ENCODE measurements around the gene SYT2.
"Not testable (repeated sequence)": the region's sequence is repeated elsewhere in the genome, so short reads cannot be mapped to it uniquely, and the experiment has no call there.

The SYT2 gene

GRCh38 chr1:202564958-202565495 lies 145.2 kb downstream of the SYT2 start:
- no peak for DNase-seq

GRCh38 chr1:202563818-202564217 lies 146.4 kb downstream of the SYT2 start:
- no peak for DNase-seq

GRCh38 chr1:202562444-202563060 lies 147.7 kb downstream of the SYT2 start:
- no peak for DNase-seq

- no peak for DNase-seq
Measured at GRCh38 chr1:202561726-202562443, 148.4 kb downstream of the SYT2 start.

- no peak for DNase-seq
Measured at GRCh38 chr1:202561240-202561639, 149.0 kb downstream of the SYT2 start.

- DNase-seq, result not testable (repeated sequence)
Measured at GRCh38 chr1:202557662-202558061, 152.6 kb downstream of the SYT2 start.

- DNase-seq, result not testable (repeated sequence)
Measured at GRCh38 chr1:202556037-202556436, 154.2 kb downstream of the SYT2 start.

GRCh38 chr1:202554619-202555018 lies 155.6 kb downstream of the SYT2 start:
- not testable (repeated sequence) for DNase-seq

- DNase-seq, result no peak
Measured at GRCh38 chr1:202553560-202554038, 156.7 kb downstream of the SYT2 start.

GRCh38 chr1:202553078-202553477 lies 157.2 kb downstream of the SYT2 start:
- not testable (repeated sequence) for DNase-seq

- not testable (repeated sequence) for DNase-seq
Measured at GRCh38 chr1:202552615-202553014, 157.6 kb downstream of the SYT2 start.

- DNase-seq, result no peak
Measured at GRCh38 chr1:202551683-202552082, 158.6 kb downstream of the SYT2 start.

GRCh38 chr1:202550088-202550487 lies 160.2 kb downstream of the SYT2 start:
- DNase-seq, result not testable (repeated sequence)

GRCh38 chr1:202547215-202547614 lies 163.0 kb downstream of the SYT2 start:
- DNase-seq, result no peak

- DNase-seq, result not testable (repeated sequence)
Measured at GRCh38 chr1:202546796-202547195, 163.5 kb downstream of the SYT2 start.

- not testable (repeated sequence) for DNase-seq
Measured at GRCh38 chr1:202546377-202546776, 163.9 kb downstream of the SYT2 start.

GRCh38 chr1:202545647-202546303 lies 164.5 kb downstream of the SYT2 start:
- DNase-seq, result not testable (repeated sequence)

- DNase-seq, result not testable (repeated sequence)
Measured at GRCh38 chr1:202544766-202545449, 165.3 kb downstream of the SYT2 start.

GRCh38 chr1:202543537-202543936 lies 166.7 kb downstream of the SYT2 start:
- not testable (repeated sequence) for DNase-seq

GRCh38 chr1:202542415-202542814 lies 167.8 kb downstream of the SYT2 start:
- not testable (repeated sequence) for DNase-seq

- DNase-seq, result not testable (repeated sequence)
Measured at GRCh38 chr1:202540858-202541257, 169.4 kb downstream of the SYT2 start.
